ENCODE data around the gene MCCC1.
"Not testable (repeated sequence)": the region's sequence is repeated elsewhere in the genome, so short reads cannot be mapped to it uniquely, and the experiment has no call there.

The MCCC1 gene

GRCh38 chr3:183038757-183039156 is 60.5 kb downstream of the MCCC1 start:
- no peak for DNase-seq

GRCh38 chr3:183038221-183038620 is 61.1 kb downstream of the MCCC1 start:
- no peak for DNase-seq

GRCh38 chr3:183033746-183034145 is 65.5 kb downstream of the MCCC1 start:
- no peak for DNase-seq

- no peak for DNase-seq
Measured at GRCh38 chr3:183032880-183033555, 66.3 kb downstream of the MCCC1 start.

- no peak for DNase-seq
Measured at GRCh38 chr3:183031826-183032225, 67.5 kb downstream of the MCCC1 start.

GRCh38 chr3:183028416-183028815 is 70.9 kb downstream of the MCCC1 start:
- DNase-seq: no peak

GRCh38 chr3:183027276-183027675 is 72.0 kb downstream of the MCCC1 start:
- no peak for DNase-seq

- DNase-seq: no peak
Measured at GRCh38 chr3:183022936-183023516, 76.3 kb downstream of the MCCC1 start.

GRCh38 chr3:183018421-183019192 is 80.7 kb downstream of the MCCC1 start:
- no peak for DNase-seq

GRCh38 chr3:183015185-183015584 is 84.1 kb downstream of the MCCC1 start:
- no peak for DNase-seq

- no peak for DNase-seq
Measured at GRCh38 chr3:183013856-183014255, 85.4 kb downstream of the MCCC1 start.

- DNase-seq: no peak
Measured at GRCh38 chr3:183013074-183013473, 86.2 kb downstream of the MCCC1 start.

- DNase-seq: no peak
Measured at GRCh38 chr3:183008800-183009199, 90.5 kb downstream of the MCCC1 start.

- no peak for DNase-seq
Measured at GRCh38 chr3:183008303-183008702, 91.0 kb downstream of the MCCC1 start.

GRCh38 chr3:183006396-183007002 is 92.8 kb downstream of the MCCC1 start:
- no peak for DNase-seq

- no peak for DNase-seq
Measured at GRCh38 chr3:182999767-183000166, 99.5 kb downstream of the MCCC1 start.

- DNase-seq: not testable (repeated sequence)
Measured at GRCh38 chr3:182993486-182994201, 105.7 kb downstream of the MCCC1 start.

- no peak for DNase-seq
Measured at GRCh38 chr3:182989566-182989965, 109.7 kb downstream of the MCCC1 start.

GRCh38 chr3:182986021-182986420 is 113.3 kb downstream of the MCCC1 start:
- no peak for DNase-seq

GRCh38 chr3:182983876-182984275 is 115.4 kb downstream of the MCCC1 start:
- no peak for DNase-seq

GRCh38 chr3:182981038-182981380 is 118.3 kb downstream of the MCCC1 start:
- no peak for DNase-seq

GRCh38 chr3:182980204-182981037 is 118.9 kb downstream of the MCCC1 start, which contains the start of gene DCUN1D1:
TSS of gene DCUN1D1 (minus strand) at chr3:182980538. CDS start at chr3:182980489, 49 bp downstream.
- DNase-seq: peak; percentile 77
